Trophoblast cell (in vitro differentiated cells and primary cell): Measurements from ENCODE around the gene OPN1SW.

Source experiments
- DNase-seq, 2 donors: peaks; one replicate each; pipeline ENCODE4 v3.0.0-alpha.2; 2016
- H2AFZ ChIP-seq: 2 replicates; pipeline ENCODE4 v1.6.1; 2013; ENCODE audit warnings: low read length, moderate library complexity, mild to moderate bottlenecking; ENCODE audit not compliant: insufficient read depth, poor library complexity
- H2AK5ac ChIP-seq: 2 replicates; pipeline ENCODE4 v1.6.1; 2013; ENCODE audit warnings: mild to moderate bottlenecking, low read length
- H2BK120ac ChIP-seq: 2 replicates; pipeline ENCODE4 v1.6.1; 2013; ENCODE audit warnings: low read length, mild to moderate bottlenecking, moderate library complexity; ENCODE audit not compliant: insufficient read depth, poor library complexity
- H2BK12ac ChIP-seq: 2 replicates; pipeline ENCODE4 v1.6.1; 2013; ENCODE audit warnings: mild to moderate bottlenecking, low read length, moderate library complexity
- H2BK5ac ChIP-seq: 2 replicates; pipeline ENCODE4 v1.6.1; 2013; ENCODE audit warnings: low read length, low read depth, moderate library complexity, mild to moderate bottlenecking; ENCODE audit not compliant: poor library complexity
- H3K14ac ChIP-seq: 2 replicates; pipeline ENCODE4 v1.6.1; 2013; ENCODE audit warnings: mild to moderate bottlenecking, low read length
- H3K18ac ChIP-seq: 2 replicates; pipeline ENCODE4 v1.6.1; 2013; ENCODE audit warnings: mild to moderate bottlenecking, low read length
- H3K23ac ChIP-seq: 2 replicates; pipeline ENCODE4 v1.6.1; 2013; ENCODE audit warnings: low read length
- H3K27ac ChIP-seq: 2 replicates; pipeline ENCODE4 v1.5.1; 2013; ENCODE audit warnings: low read depth, mild to moderate bottlenecking, inconsistent platforms, low read length, moderate library complexity
- H3K27me3 ChIP-seq: 2 replicates; pipeline ENCODE4 v1.6.1; 2013; ENCODE audit warnings: inconsistent platforms, mild to moderate bottlenecking, low read length, moderate library complexity; ENCODE audit not compliant: insufficient read depth
- H3K36me3 ChIP-seq, 2 experiments: 1 replicate in 1 of 2; 2 replicates in 1 of 2; pipeline ENCODE4 v1.6.1; 2013; ENCODE audit warnings: low read length in 2 of 2, mild to moderate bottlenecking in 2 of 2, moderate library complexity in 1 of 2; ENCODE audit not compliant: insufficient read depth in 2 of 2, control insufficient read depth in 1 of 2
- H3K4ac ChIP-seq: 2 replicates; pipeline ENCODE4 v1.6.1; 2013; ENCODE audit warnings: low read depth, mild to moderate bottlenecking, low read length, moderate library complexity
- H3K4me1 ChIP-seq, 2 experiments: 1 replicate in 1 of 2; 2 replicates in 1 of 2; pipeline ENCODE4 v1.6.1; 2013; ENCODE audit warnings: low read length in 2 of 2, mild to moderate bottlenecking in 2 of 2, moderate library complexity in 1 of 2; ENCODE audit not compliant: insufficient read depth in 2 of 2, control insufficient read depth in 1 of 2
- H3K4me2 ChIP-seq: 2 replicates; pipeline ENCODE4 v1.6.1; 2013; ENCODE audit warnings: inconsistent platforms, mild to moderate bottlenecking, low read length, moderate library complexity
- H3K4me3 ChIP-seq: 2 replicates; pipeline ENCODE4 v1.5.1; 2013; ENCODE audit warnings: mild to moderate bottlenecking, low read depth, low read length, inconsistent platforms
- H3K79me1 ChIP-seq: one replicate; pipeline ENCODE4 v1.6.1; 2013; ENCODE audit warnings: low read length
- H3K79me2 ChIP-seq: 2 replicates; pipeline ENCODE4 v1.6.1; 2013; ENCODE audit warnings: low read length, mild to moderate bottlenecking; ENCODE audit not compliant: control insufficient read depth, insufficient read depth, poor library complexity
- H3K9ac ChIP-seq: 2 replicates; pipeline ENCODE4 v1.6.1; 2013; ENCODE audit warnings: mild to moderate bottlenecking, low read length
- H3K9me3 ChIP-seq: 2 replicates; pipeline ENCODE4 v1.6.1; 2013; ENCODE audit warnings: low read depth, mild to moderate bottlenecking, control low read depth, inconsistent platforms, low read length; ENCODE audit not compliant: insufficient read depth
- H4K12ac ChIP-seq: 2 replicates; pipeline ENCODE4 v1.6.1; 2013; ENCODE audit warnings: low read depth, mild to moderate bottlenecking, low read length, moderate library complexity
- H4K8ac ChIP-seq: 2 replicates; pipeline ENCODE4 v1.6.1; 2013; ENCODE audit warnings: low read depth, mild to moderate bottlenecking, low read length, moderate library complexity
- H4K91ac ChIP-seq: one replicate; pipeline ENCODE4 v1.6.1; 2013; ENCODE audit warnings: low read depth, mild to moderate bottlenecking, low read length, moderate library complexity
- WGBS: extraction: QIAGEN DNeasy Blood & Tissue Kit; methylation state at CpG from one replicate; pipeline ENCODE4 v1.1.7; 2013; ENCODE audit warnings: missing lambda C conversion rate; ENCODE audit not compliant: insufficient read length, insufficient coverage; ENCODE audit errors: extremely low coverage; 5-methylcytosine and 5-hydroxymethylcytosine counted together

OPN1SW gene

DNA sequence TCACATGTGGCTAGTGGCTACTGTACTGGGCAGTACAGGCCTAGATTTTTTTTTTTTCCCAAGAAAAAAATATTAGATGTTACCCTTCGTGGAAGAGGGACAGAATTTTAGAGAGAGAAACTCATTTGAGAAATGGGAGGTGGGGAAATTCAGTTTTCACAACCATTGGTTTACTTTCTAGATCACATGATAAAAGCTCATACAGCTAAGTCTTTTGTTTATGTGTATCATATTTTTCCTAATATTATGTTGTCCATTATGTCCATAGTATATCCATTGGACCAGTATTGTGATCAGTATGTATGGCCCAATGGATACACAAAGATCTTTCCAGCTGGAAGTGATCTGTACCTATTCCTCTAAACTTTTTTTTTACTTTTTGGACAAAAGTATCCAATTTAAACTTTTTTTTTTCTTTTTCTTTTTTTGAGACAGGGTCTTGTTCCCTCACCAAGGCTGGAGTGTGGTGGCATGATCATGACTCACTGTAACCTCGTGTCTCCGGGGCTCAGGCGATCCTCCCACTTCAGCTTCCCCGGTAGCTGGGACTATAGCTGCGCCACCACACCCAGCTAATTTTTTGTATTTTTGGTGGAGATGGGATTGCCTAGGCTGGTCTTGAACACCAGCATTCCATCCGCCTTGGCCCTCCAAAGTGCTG is 32.4 kb downstream of the OPN1SW start:
- H2BK12ac ChIP-seq: peak overlapping the region; percentile 63
- no peak overlapping the region for H2AFZ ChIP-seq
- H3K27ac ChIP-seq: no peak overlapping the region
- H2BK120ac ChIP-seq: no peak overlapping the region
- no peak overlapping the region for H3K4me3 ChIP-seq
- no peak overlapping the region for H3K4me2 ChIP-seq
- no peak overlapping the region for H3K18ac ChIP-seq
- peak overlapping the region; percentile 26 for H4K12ac ChIP-seq
- H2AK5ac ChIP-seq: no peak overlapping the region
- peak overlapping the region; percentile 64 for H4K8ac ChIP-seq
- peaks cover 26% of the 10 kb centered on the region for H3K79me2 ChIP-seq
- H3K79me1 ChIP-seq: peaks cover 9% of the 10 kb centered on the region
- H3K4me1 ChIP-seq: peaks cover 2 to 3% of the 10 kb centered on the region in 2 experiments
- H3K9me3 ChIP-seq: no peaks in the 10 kb centered on the region
- peaks cover 7 to 11% of the 10 kb centered on the region in 2 experiments for H3K36me3 ChIP-seq
- no peak overlapping the region for H2BK5ac ChIP-seq
- no peaks in the 10 kb centered on the region for H3K27me3 ChIP-seq
- WGBS: no CpG with 5 or more reads among the region's 7 CpGs
- no peak overlapping the region for H4K91ac ChIP-seq
- H3K14ac ChIP-seq: no peak overlapping the region
- no peak overlapping the region for H3K23ac ChIP-seq
- H3K9ac ChIP-seq: no peak overlapping the region
- H3K4ac ChIP-seq: peak overlapping the region; percentile 76
- peak in 1 of 2 donors; percentile 20 for DNase-seq

GRCh38 chr7:128742206-128742605 is 33.4 kb downstream of the OPN1SW start:
- Histone ChIP-seq H2BK120ac (no peak overlapping the region), H3K4ac (peak overlapping the region; percentile 56)
- no CpG with 5 or more reads among the region's 4 CpGs for WGBS

DNA sequence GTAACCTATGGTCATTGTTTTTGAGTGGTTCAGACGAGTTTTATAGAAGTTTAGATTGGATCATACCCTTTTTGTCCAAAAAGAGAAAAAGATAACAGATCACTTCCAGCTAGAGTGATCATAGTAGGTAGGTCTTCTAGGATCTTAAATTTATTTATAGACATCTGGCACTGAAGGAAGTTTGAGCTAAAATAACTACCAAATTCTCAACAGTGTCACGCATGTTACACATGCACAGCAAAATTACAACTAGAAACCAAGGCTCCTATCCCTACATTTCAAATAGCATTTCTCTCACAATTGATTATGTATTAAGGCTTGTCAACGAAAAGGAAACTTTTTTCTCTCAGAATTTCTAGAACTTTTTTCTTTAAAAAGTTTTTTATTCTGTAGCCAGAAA is 34.1 kb downstream of the OPN1SW start:
- H4K12ac ChIP-seq: no peak overlapping the region
- H2AFZ ChIP-seq: no peak overlapping the region
- H3K14ac ChIP-seq: no peak overlapping the region
- H3K9ac ChIP-seq: no peak overlapping the region
- WGBS: no CpG with 5 or more reads among the region's 3 CpGs
- H3K18ac ChIP-seq: no peak overlapping the region
- H3K4me3 ChIP-seq: no peak overlapping the region
- H3K23ac ChIP-seq: no peak overlapping the region
- peaks cover 9% of the 10 kb centered on the region for H3K79me1 ChIP-seq
- H2AK5ac ChIP-seq: no peak overlapping the region
- H3K79me2 ChIP-seq: peaks cover 24% of the 10 kb centered on the region
- DNase-seq: no peak
- H3K4me1 ChIP-seq: peaks cover 2 to 3% of the 10 kb centered on the region in 2 experiments
- H2BK5ac ChIP-seq: no peak overlapping the region
- no peak overlapping the region for H3K4ac ChIP-seq
- H3K4me2 ChIP-seq: no peak overlapping the region
- H2BK12ac ChIP-seq: no peak overlapping the region
- no peaks in the 10 kb centered on the region for H3K9me3 ChIP-seq
- no peak overlapping the region for H4K91ac ChIP-seq
- H2BK120ac ChIP-seq: no peak overlapping the region
- no peak overlapping the region for H3K27ac ChIP-seq
- H4K8ac ChIP-seq: no peak overlapping the region
- H3K27me3 ChIP-seq: no peaks in the 10 kb centered on the region
- peaks cover 7 to 11% of the 10 kb centered on the region in 2 experiments for H3K36me3 ChIP-seq

More at GRCh38 chr7:128742206-128742605, 33.4 kb downstream of the OPN1SW start:
- Histone ChIP-seq H3K79me1 (peaks cover 9% of the 10 kb centered on the region), H3K4me1 (peaks cover 2 to 3% of the 10 kb centered on the region in 2 experiments), H4K12ac (no peak overlapping the region), H3K27me3 (no peaks in the 10 kb centered on the region), H3K14ac (no peak overlapping the region), H3K36me3 (peaks cover 7 to 11% of the 10 kb centered on the region in 2 experiments), H3K18ac (no peak overlapping the region), H3K79me2 (peaks cover 26% of the 10 kb centered on the region), H3K9me3 (no peaks in the 10 kb centered on the region), H2AFZ (no peak overlapping the region), H3K4me3 (no peak overlapping the region), H2BK5ac (no peak overlapping the region), H3K23ac (no peak overlapping the region), H2BK12ac (no peak overlapping the region), H4K91ac (no peak overlapping the region), H2AK5ac (no peak overlapping the region), H4K8ac (no peak overlapping the region), H3K9ac (no peak overlapping the region), H3K27ac (no peak overlapping the region), H3K4me2 (no peak overlapping the region)
- DNase-seq: peak in 1 of 2 donors; percentile 70

- WGBS: no CpG with 5 or more reads among the region's 3 CpGs
- H2AFZ ChIP-seq: no peak overlapping the region
- no peak overlapping the region for H4K8ac ChIP-seq
- no peaks in the 10 kb centered on the region for H3K9me3 ChIP-seq
- no peaks in the 10 kb centered on the region for H3K27me3 ChIP-seq
- H3K23ac ChIP-seq: no peak overlapping the region
- H3K79me2 ChIP-seq: peaks cover 24% of the 10 kb centered on the region
- H2AK5ac ChIP-seq: no peak overlapping the region
- H3K18ac ChIP-seq: no peak overlapping the region
- H3K36me3 ChIP-seq: peaks cover 4 to 8% of the 10 kb centered on the region in 2 experiments
- H3K4me2 ChIP-seq: peak overlapping the region; percentile 50
- H2BK12ac ChIP-seq: no peak overlapping the region
- no peak overlapping the region for H4K12ac ChIP-seq
- H3K14ac ChIP-seq: no peak overlapping the region
- no peak overlapping the region for H3K27ac ChIP-seq
- H3K4me3 ChIP-seq: no peak overlapping the region
- peaks cover 9% of the 10 kb centered on the region for H3K79me1 ChIP-seq
- H3K9ac ChIP-seq: no peak overlapping the region
- H3K4me1 ChIP-seq: peaks cover 2 to 3% of the 10 kb centered on the region in 2 experiments
- H2BK120ac ChIP-seq: no peak overlapping the region
- DNase-seq: peak in 1 of 2 donors; percentile 33
- no peak overlapping the region for H4K91ac ChIP-seq
- H2BK5ac ChIP-seq: no peak overlapping the region
- peak overlapping the region; percentile 63 for H3K4ac ChIP-seq
Observed at GRCh38 chr7:128740996-128741395, 34.6 kb downstream of the OPN1SW start.
